Left forelimb (tissue), 1 donor: Measurements from ENCODE around the gene MYLK.
A peak's percentile ranks its signal among the peaks of the same experiment; 100 is the strongest.

ENCODE experiments used
- DNase-seq: peaks from one replicate; pipeline ENCODE4 v3.0.0-alpha.2; 2018; ENCODE audit warnings: low spot score

Gene MYLK

DNA sequence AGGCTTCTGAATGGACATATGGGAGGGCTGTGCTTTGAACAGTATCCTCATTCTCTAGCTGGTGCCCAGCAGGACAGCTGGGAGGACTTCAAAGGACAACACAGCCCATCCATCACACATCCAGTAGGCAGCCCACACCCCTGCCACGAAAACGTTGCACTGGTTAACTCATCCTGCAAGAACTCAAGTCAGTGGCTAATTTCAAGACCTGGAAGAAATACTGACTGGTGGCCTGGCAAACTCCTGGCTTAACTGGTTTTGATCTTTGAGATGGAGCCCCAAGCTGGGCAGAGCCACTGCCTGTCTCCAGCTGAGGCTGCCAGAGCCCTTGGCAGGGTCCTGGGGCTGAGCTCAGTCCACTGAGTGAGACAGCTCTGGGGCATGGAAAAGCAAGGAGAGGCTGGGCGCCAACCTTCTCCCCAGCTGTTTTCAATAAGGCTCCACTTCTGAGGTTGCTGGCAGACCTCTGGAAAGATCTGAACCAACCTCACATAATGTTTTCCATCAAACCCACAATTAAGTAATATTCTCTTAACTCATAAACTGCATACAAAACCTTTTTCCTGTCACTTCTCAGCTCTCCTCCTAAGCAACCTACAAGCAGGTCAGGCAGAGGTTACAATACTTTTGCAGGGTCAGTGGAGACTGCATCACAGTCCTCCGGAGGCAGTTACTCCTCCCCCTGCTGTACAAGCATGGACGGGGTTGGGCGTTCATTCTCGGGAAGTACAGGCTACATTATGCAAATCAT, 110.3 kb downstream of the MYLK start:
- DNase-seq = peak; percentile 84

- no peak for DNase-seq
Observed at GRCh38 chr3:123769356-123769743, 114.8 kb downstream of the MYLK start.

GRCh38 chr3:123768480-123769355, 115.4 kb downstream of the MYLK start:
- DNase-seq = no peak

DNA sequence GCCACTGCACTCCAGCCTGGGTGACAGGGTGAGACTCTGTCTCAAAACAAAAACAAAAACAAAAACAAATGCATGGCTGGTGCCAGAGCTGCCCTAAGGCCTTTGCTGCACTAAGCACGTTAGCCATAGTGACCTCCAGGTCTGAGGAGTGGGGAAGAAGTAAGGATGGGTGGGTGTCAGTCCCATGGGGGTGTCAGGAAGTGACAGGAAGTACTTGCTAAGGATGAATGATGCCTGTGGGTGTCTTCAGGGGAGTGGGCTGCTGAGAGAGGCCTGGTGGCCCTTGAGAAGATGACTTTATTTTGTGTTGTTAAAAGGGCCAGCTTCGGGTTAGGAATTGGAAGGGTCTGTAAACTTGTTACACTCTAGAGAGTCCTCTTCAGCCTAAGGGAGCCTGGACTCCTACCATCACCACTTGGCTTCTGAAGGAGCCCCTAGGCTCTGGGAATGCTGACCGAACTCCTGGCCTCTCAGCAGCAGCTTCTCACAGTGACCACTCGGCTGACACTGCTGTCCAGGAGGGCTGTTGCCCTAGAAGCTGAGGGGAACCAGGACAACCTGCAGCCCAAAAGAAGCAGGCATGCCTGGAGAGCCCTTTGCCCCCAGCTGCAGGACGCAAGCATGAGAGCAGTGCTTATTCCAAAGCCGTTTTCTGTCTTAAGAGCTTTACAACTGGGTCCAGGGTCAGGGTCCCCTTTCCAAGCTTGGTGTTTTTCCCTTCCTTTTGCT, 116.4 kb downstream of the MYLK start:
- no peak for DNase-seq

DNA sequence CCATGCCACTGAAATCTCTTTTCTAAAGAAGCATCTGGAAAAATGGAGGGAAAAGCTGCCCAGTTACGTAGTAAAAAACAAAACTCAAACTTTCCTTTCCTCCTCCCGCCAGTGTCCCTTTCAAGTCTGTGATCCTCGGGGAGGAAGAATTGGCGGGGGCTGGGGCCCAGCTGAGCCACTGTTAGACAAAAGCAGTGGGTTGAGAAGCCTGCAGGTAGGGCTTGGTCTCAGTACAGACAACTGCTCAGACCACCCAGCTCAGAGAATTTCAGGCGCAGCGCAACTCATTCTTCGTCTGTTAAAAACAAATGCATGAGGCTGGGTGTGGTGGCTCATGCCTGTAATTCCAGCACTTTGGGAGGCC, 117.1 kb downstream of the MYLK start:
- DNase-seq = no peak

GRCh38 chr3:123766193-123767008, 117.7 kb downstream of the MYLK start:
- no peak for DNase-seq

DNA sequence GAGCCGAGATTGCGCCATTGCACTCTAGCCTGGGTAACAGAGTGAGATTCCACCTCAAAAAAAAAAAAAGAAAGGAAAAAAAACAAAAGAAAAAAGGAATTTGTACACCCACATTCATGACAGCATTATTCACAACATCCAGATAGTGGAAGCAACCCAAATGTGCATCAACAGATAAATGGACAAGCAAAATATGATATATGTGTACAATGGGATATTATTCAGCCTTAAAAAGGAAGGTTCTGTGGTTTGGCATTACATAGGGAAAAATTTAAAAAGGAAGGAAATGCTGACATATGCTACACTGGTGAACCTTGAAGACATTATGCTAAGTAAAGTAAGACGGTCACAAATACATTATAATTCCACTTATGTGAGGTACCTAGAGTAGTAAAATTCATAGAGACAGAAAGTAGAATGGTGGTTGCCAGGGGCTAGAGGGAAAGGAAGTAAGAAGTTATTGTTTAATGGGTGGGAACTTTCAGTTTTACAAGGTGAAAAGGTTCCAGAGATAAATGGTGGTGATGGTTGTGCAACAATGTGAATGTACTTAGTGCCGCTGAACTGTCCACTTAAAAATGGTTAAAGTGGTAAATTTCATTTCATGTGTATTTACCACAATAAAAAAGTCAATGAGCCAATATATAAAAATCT, 118.5 kb downstream of the MYLK start:
- DNase-seq = no peak

- DNase-seq = no peak
Observed at GRCh38 chr3:123764647-123765046, 119.5 kb downstream of the MYLK start.

DNA sequence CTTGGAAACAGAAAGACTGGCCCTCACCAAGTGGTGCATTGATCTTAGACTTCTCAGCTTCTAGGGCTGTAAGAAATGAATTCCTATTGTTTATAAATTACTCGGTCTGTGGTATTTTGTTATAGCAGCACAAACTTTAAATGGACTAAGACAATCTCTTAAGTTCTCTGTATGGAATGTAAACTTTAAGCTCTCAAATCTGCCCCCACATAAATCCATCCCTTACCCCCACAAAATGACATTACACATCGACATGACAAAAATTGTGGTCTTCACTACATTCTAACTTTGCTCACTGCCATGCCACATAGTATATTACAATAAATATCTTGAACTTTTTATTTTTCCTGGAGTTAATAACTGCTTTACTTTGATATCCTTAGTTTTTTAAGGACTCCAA, 121.3 kb downstream of the MYLK start:
- DNase-seq = no peak

DNA sequence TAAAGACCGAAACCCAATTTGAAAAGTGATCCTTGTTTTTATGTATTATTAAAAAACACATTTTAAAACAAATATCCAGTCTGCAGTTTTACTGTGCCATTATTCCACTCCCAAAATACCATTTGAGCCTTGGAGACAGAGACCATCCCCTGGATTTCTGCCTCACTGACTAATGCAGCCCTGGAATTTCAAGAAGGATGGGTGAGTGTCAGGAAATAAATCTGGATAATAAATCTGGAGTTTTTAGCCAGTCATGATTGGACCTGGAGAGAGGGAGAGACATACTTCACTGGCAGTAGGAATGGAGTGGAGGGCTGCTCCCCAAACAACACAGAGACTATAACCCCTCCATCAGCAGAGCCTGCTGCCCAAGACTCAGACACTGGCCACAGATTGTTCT, 123.3 kb downstream of the MYLK start:
- DNase-seq = no peak

DNA sequence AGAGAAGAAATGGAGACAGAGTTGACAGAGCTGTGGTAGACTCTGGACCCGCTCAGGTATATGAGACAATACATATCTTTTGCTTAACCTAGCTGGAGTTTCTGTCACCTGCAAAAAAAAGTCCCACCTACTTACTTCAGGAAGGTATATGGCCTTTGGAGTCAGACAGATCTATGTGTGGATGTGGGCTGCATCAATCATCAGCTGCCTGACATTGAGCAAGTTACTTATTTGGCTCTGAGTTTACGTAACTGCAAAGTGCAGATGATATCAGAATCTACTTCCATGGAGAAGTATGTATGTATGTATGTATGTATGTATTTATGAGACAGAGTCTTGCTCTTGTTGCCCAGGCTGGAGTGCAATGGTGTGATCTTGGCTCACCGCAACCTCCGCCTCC, 124.3 kb downstream of the MYLK start:
- DNase-seq = no peak

GRCh38 chr3:123759311-123759710, 124.8 kb downstream of the MYLK start:
- DNase-seq = no peak

GRCh38 chr3:123758081-123758564, 126.0 kb downstream of the MYLK start:
- no peak for DNase-seq

- no peak for DNase-seq
Observed at GRCh38 chr3:123757281-123757940, 126.7 kb downstream of the MYLK start.

- DNase-seq = no peak
Observed at GRCh38 chr3:123755501-123755900, 128.6 kb downstream of the MYLK start.

- DNase-seq = no peak
Observed at GRCh38 chr3:123755085-123755484, 129.0 kb downstream of the MYLK start.

DNA sequence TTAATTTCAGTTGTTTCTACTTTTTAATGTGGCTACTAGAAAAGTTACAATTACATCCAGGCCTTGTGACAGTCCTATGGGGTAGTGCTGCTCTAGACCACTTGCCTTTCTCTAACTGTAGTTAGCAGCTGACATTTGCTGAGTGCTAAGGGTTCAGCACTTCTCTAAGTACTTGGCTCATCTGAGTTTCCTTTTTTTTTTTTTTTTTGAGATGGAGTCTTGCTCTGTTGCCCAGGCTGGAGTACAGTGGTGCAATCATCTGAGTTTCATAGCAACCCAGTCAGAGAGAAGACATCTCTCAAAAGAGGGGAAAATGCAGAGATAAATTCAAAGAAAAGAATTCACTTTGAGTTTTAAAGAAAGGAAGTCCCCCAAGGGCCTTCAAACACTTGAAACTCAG, 130.8 kb downstream of the MYLK start:
- DNase-seq = no peak

- DNase-seq = no peak
Observed at GRCh38 chr3:123752228-123752627, 131.9 kb downstream of the MYLK start.

- DNase-seq = no peak
Observed at GRCh38 chr3:123751433-123751832, 132.7 kb downstream of the MYLK start.

DNA sequence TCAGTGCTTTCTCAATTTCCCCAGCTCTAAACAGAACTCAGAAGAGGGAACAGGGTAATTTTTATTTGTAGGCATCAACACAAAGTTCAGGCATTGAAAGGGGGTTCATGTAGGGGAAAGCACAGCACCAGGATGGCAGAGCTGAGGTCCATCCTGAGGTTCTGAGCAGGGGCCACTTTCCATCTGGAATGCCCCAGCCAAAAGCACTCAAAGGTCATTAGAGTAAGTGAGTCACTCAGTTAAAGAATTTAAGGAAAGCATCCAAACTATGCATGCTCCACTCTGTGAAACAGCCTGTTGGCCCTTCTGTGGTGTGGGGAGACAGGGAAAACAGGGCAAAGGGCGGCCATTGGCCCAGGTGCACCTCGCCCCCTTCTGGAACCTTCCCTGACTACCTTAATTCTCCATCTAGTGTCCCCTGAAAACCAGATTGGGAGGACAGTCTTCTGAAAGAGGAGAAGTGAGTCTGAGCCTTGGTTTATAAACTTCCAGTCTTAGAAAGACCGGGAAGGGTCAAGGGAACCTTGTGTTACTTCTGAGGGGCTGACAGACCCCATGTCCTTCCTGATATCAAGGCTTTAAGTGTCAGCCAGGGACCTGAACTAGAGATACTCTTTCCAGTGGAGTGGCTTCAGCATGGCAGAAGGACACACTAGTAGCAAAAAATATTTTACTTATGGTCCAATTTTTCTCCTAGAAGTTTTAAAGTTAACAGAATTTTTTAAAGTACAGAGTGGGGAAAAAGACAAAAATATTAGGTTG, 133.3 kb downstream of the MYLK start:
- DNase-seq = no peak
